HG03354 (cell line): ENCODE measurements around the gene ARHGAP45.
"Not testable (repeated sequence)": the region's sequence is repeated elsewhere in the genome, so short reads cannot be mapped to it uniquely, and the experiment has no call there.

ENCODE experiments used
- ATAC-seq: cut with Tn5 transposase; IDR thresholded peaks from one replicate; pipeline ENCODE4 v1.9.1; 2021; ENCODE audit warnings: mild to moderate bottlenecking; ENCODE audit not compliant: unreplicated experiment, poor library complexity, severe bottlenecking

Gene ARHGAP45

DNA sequence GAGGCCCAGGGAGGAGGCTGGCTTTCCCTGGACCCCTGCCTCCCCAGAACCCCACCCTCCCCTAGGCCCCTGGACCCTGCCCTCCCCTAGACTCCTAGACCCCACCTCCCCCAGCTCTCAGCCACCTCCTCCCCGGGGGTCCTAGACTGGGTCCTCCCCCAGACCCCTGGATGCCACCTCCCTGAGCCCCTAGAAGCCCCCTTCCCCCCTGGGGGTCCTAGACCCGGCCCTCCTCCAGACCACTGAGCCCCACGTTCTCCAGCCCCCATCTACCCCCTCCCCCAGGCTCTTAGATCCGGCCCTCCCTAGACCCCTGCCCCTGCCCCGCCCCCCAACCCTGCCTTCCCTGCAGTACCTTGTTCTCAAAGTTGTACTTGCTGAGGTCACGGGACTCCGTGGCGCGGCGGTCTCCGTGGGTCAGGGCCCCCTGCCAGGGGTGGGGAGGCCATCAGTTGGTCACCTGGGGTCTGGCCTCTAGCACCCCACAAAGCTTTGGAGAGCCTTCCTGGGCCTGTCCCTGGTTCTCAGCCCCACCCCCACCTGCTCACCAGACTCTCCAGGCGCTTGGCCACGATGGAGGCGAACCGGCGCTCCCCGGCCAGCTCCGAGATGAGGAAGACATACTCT is 44.8 kb downstream of the ARHGAP45 start:
- no peak for ATAC-seq

DNA sequence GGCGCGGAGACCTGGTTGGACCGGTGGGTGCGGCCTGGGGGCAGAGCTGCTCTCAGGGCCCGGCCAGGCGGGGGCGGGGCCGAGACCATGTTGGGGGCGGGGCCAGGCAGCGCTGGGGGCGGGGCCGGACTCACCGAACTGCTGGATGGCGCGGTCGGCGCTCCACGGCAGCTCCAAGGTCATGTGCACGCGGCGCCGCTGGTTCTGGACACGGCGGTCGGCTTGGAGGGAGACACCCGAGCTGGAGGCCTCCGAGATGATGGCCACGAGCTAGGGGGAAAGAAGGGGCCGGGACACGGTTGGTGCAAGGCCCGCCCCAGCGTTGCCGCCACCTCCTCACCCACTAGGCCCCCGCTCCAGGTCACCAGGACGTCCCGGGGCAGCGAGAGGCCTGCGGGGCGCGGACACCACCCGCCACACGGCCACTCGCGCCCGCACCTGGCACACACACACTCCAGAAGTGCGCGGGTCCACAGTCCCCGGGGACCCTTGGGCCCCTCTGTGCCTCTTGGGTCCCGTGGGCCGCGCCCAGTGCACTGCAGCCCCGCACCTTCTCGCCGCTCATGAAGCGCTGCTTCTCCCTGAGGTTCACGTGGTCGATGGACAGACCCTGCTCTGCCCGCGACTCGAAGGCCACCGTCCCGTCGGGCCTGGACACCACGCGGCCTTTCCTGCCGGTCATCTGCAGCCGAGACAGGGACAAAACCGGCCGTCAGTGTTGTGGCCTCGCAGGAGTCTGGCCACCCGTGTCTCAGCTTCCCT is 45.5 kb downstream of the ARHGAP45 start:
- ATAC-seq: no peak

GRCh38 chr19:1113030-1113985 is 46.3 kb downstream of the ARHGAP45 start:
- no peak for ATAC-seq

- ATAC-seq: no peak
Observed at GRCh38 chr19:1113986-1114483, 47.1 kb downstream of the ARHGAP45 start.

- not testable (repeated sequence) for ATAC-seq
Observed at GRCh38 chr19:1114728-1115127, 47.8 kb downstream of the ARHGAP45 start.

DNA sequence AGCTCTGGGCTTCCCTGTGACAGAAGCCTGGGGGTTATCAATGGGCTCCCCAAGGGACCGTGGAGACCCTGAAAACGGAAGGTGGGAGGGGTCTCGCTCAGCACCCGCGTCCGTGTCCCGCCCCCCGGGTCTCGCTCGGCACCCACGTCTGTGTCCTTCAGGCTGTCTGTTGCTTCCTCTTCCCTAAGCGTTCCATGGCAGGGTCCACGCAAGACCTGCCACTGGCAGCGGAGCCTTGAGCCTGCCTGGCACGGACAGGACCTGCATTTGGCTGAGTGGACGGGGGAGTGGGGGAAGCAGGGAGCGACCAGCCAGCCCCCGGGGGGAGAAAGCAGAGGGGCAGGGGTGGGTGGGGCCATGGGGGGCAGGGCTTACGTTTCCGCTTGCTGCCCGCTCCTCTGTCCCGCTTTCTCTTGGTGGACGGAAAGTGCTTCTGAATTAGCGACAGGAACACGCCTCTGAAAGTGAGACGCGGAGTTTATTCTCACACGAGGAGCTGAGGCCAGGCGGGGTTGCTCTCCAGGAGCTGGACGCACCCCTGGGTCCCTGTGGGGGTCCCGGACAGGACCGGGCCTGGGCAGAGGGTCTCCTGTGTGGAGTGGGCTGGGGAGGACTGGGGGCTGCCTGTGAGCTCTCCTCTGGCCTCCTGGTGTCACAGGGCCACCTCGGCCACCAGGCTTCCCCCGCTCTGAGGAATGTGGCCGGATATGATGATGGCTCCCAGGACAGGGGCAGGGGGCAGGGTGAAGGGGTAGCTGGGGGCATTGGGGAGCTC is 48.9 kb downstream of the ARHGAP45 start:
- no peak for ATAC-seq

- ATAC-seq: no peak
Observed at GRCh38 chr19:1116726-1117581, 50.0 kb downstream of the ARHGAP45 start.

- ATAC-seq: no peak
Observed at GRCh38 chr19:1117654-1118053, 50.7 kb downstream of the ARHGAP45 start.

DNA sequence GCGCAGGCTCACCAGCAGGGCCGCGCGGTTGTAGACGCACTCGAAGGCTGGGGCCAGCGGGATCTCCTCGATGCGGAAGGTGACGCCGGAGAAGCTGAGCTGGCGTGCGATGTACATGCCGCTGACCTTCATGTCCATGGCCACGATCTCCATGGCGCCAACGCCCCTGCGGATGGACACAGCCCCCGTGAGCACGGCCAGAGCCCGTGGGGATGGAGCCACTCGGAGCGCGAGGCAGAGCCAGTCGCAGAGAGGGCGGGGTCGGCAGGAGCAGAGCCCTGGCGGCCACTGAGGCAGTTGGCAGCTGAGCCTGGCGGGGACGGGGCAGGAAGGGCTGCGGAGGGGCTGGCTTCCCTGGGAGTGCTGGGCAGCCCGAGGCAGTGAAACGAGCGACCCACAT is 52.0 kb downstream of the ARHGAP45 start:
- ATAC-seq: no peak

DNA sequence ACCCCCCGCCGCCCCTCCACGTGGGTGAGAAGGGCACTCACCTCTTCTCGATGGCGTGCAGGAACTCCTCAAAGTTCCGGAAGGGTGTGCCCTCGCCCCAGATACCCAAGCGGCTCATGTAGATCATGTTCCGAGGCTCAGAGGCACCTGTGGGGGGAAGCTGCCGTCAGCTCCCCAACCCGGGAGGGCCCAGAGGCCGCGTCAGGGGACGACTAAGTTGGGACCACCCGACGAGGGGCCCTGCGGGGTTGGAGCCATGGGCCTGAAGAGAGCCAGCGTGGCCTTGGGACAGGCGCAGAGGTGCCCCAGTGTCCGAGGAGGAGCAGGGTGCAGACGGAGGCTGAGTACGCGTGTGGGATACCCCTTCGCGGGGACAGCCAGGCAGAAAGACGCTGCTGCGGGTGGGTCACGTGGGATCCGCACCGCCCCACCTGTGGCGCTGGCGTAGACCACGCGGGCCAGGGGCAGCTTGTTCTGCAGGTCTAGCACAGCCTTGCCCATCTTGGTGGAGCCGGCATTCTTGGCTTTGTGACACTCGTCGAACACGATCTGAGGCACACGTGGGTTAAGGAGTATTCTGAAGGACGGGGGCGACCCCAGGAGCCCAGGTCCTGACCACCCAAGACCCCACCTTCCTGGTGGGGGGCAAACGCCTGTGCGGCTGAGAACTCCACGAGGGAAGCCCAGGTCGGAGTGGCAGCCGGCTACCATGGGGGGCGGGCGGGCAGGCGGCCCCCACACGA is 52.7 kb downstream of the ARHGAP45 start:
- no peak for ATAC-seq

- no peak for ATAC-seq
Observed at GRCh38 chr19:1121395-1121794, 54.4 kb downstream of the ARHGAP45 start.

- no peak for ATAC-seq
Observed at GRCh38 chr19:1122021-1122971, 55.3 kb downstream of the ARHGAP45 start.

GRCh38 chr19:1122972-1123363 is 56.0 kb downstream of the ARHGAP45 start:
- ATAC-seq: no peak

- no peak for ATAC-seq
Observed at GRCh38 chr19:1123381-1123780, 56.4 kb downstream of the ARHGAP45 start.

GRCh38 chr19:1123885-1124677 is 57.1 kb downstream of the ARHGAP45 start:
- no peak for ATAC-seq
